HepG2 (cell line): ENCODE data around the gene PARP8. TPM values are rescaled to one million over a fixed set of nuclear protein-coding genes. Genes with fewer than 3 reads are reported as not detected.
"Not testable (repeated sequence)": the region's sequence is repeated elsewhere in the genome, so short reads cannot be mapped to it uniquely, and the experiment has no call there.

Source experiments
- ATAC-seq: fragments of 200-7000 bp; cut with Tn5 transposase; 3 replicates; pipeline ENCODE4 v1.9.1; 2020; ENCODE audit warnings: mild to moderate bottlenecking, moderate library complexity
- BruUV-seq: library from RNA; stranded (reverse); fragments of 400-500 nt; replicated peaks from 2 replicates; lab custom pipeline; 2021; lab: Mats Ljungman, UMichigan
- CTCF ChIA-PET: fragments of 300-600 bp; formaldehyde crosslinking; extraction: SDS; loops from one replicate; lab custom pipeline; 2021; ENCODE audit warnings: low total read pairs, inconsistent platforms, low intra/inter-chr PET ratio; lab: Yijun Ruan, JAX
- POLR2A ChIA-PET: fragments of 350-600 bp; sonication (Branson Sonifier 250); formaldehyde crosslinking; loops from one replicate; lab custom pipeline; 2020; ENCODE audit warnings: antibody characterized with exemption, inconsistent platforms; lab: Yijun Ruan, JAX
- DNase-seq: peaks from one replicate; pipeline ENCODE4 v3.0.0-alpha.2; 2015; ENCODE audit warnings: low spot score
- FAIRE-seq: peaks from 3 replicates; lab custom pipeline; 2011; peaks lifted over from hg19 to GRCh38; lab: Jason Lieb, UNC
- H2AFZ ChIP-seq: one replicate; pipeline ENCODE4 v1.6.1; 2011; ENCODE audit warnings: low read length, inconsistent platforms
- H3K27ac ChIP-seq: fragments of 300-600 bp; 3 replicates; pipeline ENCODE4 v1.8.0; 2011; ENCODE audit warnings: mixed run types, mild to moderate bottlenecking, mixed read lengths, low read length, inconsistent platforms; ENCODE audit not compliant: insufficient read depth; ENCODE audit errors: extremely low read length
- H3K27me3 ChIP-seq, 2 experiments: fragments of 200-600 bp in 1 of 2; 2 replicates in 1 of 2; 3 replicates in 1 of 2; pipeline versions ENCODE4 v1.6.0 to v1.8.0; 2011; ENCODE audit warnings: low read length in 2 of 2, mild to moderate bottlenecking in 2 of 2, moderate library complexity in 2 of 2, inconsistent platforms in 1 of 2; ENCODE audit not compliant: insufficient read depth in 2 of 2, control insufficient read depth in 1 of 2
- H3K36me3 ChIP-seq, 2 experiments: fragments of 200-600 bp in 1 of 2; replicated peaks in 1 of 2; 2 replicates in 1 of 2; 3 replicates in 1 of 2; pipeline versions ENCODE4 v1.5.1 to v1.8.0; 2011; ENCODE audit warnings: low read length in 2 of 2, inconsistent platforms in 1 of 2; ENCODE audit not compliant: insufficient read depth in 2 of 2, control insufficient read depth in 1 of 2
- H3K4me1 ChIP-seq: 2 replicates; pipeline ENCODE4 v1.5.1; 2012; ENCODE audit warnings: low read length, inconsistent platforms; ENCODE audit not compliant: insufficient read depth
- H3K4me2 ChIP-seq: 2 replicates; pipeline ENCODE4 v1.6.0; 2011; ENCODE audit warnings: low read depth, low read length, inconsistent platforms
- H3K4me3 ChIP-seq, 3 experiments: fragments of 200-600 bp in 1 of 3; sonication (generic), shearing (Covaris generic) in 1 of 3; replicated peaks in 1 of 3; 2 replicates each; pipeline ENCODE4 v1.5.1; 2011 to 2016; ENCODE audit warnings: low read length in 3 of 3, inconsistent platforms in 2 of 3, low read depth in 2 of 3, mild to moderate bottlenecking in 2 of 3, control low read depth in 1 of 3, mixed read lengths in 1 of 3; ENCODE audit not compliant: insufficient read depth in 1 of 3
- H3K79me2 ChIP-seq: one replicate; pipeline ENCODE4 v1.6.1; 2011; ENCODE audit warnings: low read length, inconsistent platforms; ENCODE audit not compliant: insufficient read depth
- H3K9ac ChIP-seq: 2 replicates; pipeline ENCODE4 v1.6.0; 2011; ENCODE audit warnings: mild to moderate bottlenecking, low read depth, low read length, inconsistent platforms; ENCODE audit not compliant: insufficient read depth
- H3K9me3 ChIP-seq: 2 replicates; pipeline ENCODE4 v1.5.1; 2012; ENCODE audit warnings: mild to moderate bottlenecking, low read length
- H4K20me1 ChIP-seq: 2 replicates; pipeline ENCODE4 v1.6.0; 2011; ENCODE audit warnings: inconsistent platforms, mild to moderate bottlenecking, low read length, moderate library complexity; ENCODE audit not compliant: insufficient read depth
- CCDC6 ChIP-seq: sonication (generic); formaldehyde crosslinking; IDR thresholded peaks from 2 replicates; pipeline ENCODE4 v1.8.1; 2022; ENCODE audit warnings: mild to moderate bottlenecking, missing genetic modification reagents, moderate library complexity
- MED8 ChIP-seq: sonication (generic); formaldehyde crosslinking; IDR thresholded peaks from 2 replicates; pipeline ENCODE4 v1.8.1; 2023; ENCODE audit warnings: mild to moderate bottlenecking, missing genetic modification reagents; ENCODE audit not compliant: insufficient replicate concordance
- ZNF143 ChIP-seq: sonication (generic); formaldehyde crosslinking; IDR thresholded peaks from 2 replicates; pipeline ENCODE4 v1.4.0; 2020; ENCODE audit warnings: missing genetic modification reagents
- ZNF263 ChIP-seq: sonication (generic); formaldehyde crosslinking; IDR thresholded peaks from 2 replicates; pipeline ENCODE4 v1.4.0; 2020; ENCODE audit warnings: missing genetic modification reagents
- ZNF264 ChIP-seq: sonication (generic); formaldehyde crosslinking; IDR thresholded peaks from 2 replicates; pipeline ENCODE4 v1.4.0; 2020; ENCODE audit warnings: missing genetic modification reagents
- ZNF343 ChIP-seq: sonication (generic); formaldehyde crosslinking; IDR thresholded peaks from 2 replicates; pipeline ENCODE4 v1.4.0; 2020; ENCODE audit warnings: mild to moderate bottlenecking, missing genetic modification reagents
- ZNF567 ChIP-seq: sonication (generic); formaldehyde crosslinking; IDR thresholded peaks from 2 replicates; pipeline ENCODE4 v1.8.1; 2023; ENCODE audit warnings: mild to moderate bottlenecking, missing genetic modification reagents, borderline replicate concordance
- ZNF850 ChIP-seq: sonication (generic); formaldehyde crosslinking; conservative IDR thresholded peaks from 2 replicates; pipeline ENCODE4 v1.9.0; 2021; ENCODE audit warnings: mild to moderate bottlenecking, missing genetic modification reagents
- WGBS: methylation state at CpG from one replicate; pipeline ENCODE4 v1.1.6; 2017; ENCODE audit warnings: low lambda C conversion rate; 5-methylcytosine and 5-hydroxymethylcytosine counted together
- in situ Hi-C: cut with HindIII; loops from 2 replicates; pipeline ENCODE4 v1.10.0; 2017; ENCODE audit warnings: low pct_unique_long_range_greater_than_20kb; ENCODE audit not compliant: extremely low pct_ligation_motif_present
- intact Hi-C: fragments of 100-400 bp; cut with micrococcal nuclease; formaldehyde crosslinking; loops from one replicate; pipeline ENCODE4 v1.10.0; 2022; ENCODE audit not compliant: unreplicated experiment
- polyA plus RNA-seq, 8 experiments: library from polyadenylated mRNA; depleted of rRNA in 3 of 8; stranded (reverse) in 7 of 8; unstranded in 1 of 8; fragments of >200 nt; fragmentation: Illumina TruSeq in 4 of 8; extraction: Trizol in 4 of 8; gene quantifications; 2 replicates each; pipeline versions ENCODE4 v1.2.1 to v1.2.3, GENCODE V29; 2011 to 2016; ENCODE audit warnings: low read depth in 4 of 8, missing spikeins in 1 of 8, mixed read lengths in 1 of 8; ENCODE audit not compliant: insufficient read depth in 1 of 8
- total RNA-seq, 5 experiments: library from RNA; depleted of rRNA; stranded (reverse); fragments of >200 nt; fragmentation: Illumina TruSeq; extraction: Trizol; gene quantifications; 2 replicates each; pipeline ENCODE4 v1.2.3, GENCODE V29; 2016; ENCODE audit warnings: low read depth in 1 of 5
- TF ChIP-seq, protein P1 (sequence below): sonication (generic); formaldehyde crosslinking; IDR thresholded peaks from 2 replicates; pipeline ENCODE4 v1.5.0; 2020; ENCODE audit warnings: missing genetic modification reagents
- TF ChIP-seq, protein P2 (sequence below): sonication (generic); formaldehyde crosslinking; IDR thresholded peaks from 2 replicates; pipeline ENCODE4 v1.4.0; 2020; ENCODE audit warnings: mild to moderate bottlenecking, missing genetic modification reagents

The PARP8 gene
- total and polyA plus RNA-seq, 2 of the 13 experiments (the other 11 are each of a cell fraction or from before 2014, with no cell fraction given) = 0.11 to 0.29 TPM

DNA sequence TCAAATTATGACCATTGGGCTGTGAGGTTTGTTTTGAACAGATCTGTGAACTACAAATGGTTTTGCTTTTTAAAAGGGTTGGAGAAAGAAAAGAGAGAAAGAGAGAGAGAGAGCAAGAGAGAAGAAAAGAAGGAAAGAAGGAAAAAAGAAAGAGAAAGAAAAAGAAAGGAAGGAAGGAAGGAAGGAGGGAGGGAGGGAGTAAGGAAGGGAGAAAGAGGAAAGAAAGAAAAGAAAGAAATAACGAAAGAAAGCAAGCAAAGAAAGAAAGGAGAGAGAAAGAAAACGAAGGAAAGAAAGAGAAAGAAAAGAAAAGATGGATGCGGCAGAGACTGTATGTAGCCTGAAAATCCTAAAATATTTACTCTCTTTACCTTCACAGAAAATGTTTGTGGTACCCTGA, 104.0 kb downstream of the PARP8 start:
- Histone ChIP-seq H3K4me3 (no peak overlapping the region), H3K36me3 (no peaks in the 10 kb centered on the region), H3K79me2 (no peaks in the 10 kb centered on the region), H3K9ac (no peak overlapping the region), H3K4me2 (no peak overlapping the region), H3K27me3 (no peaks in the 10 kb centered on the region), H3K27ac (no peak overlapping the region), H3K9me3 (peaks cover 6% of the 10 kb centered on the region), H3K4me1 (no peaks in the 10 kb centered on the region), H4K20me1 (no peaks in the 10 kb centered on the region), H2AFZ (no peak overlapping the region)
- DNase-seq = no peak
- FAIRE-seq = no peak
- BruUV-seq = no TSS peak
- ATAC-seq = no peak
- intact Hi-C loops = no loop called here
- no peak for TF ChIP-seq ZNF263 (CRISPR knock-in tag)
- TF ChIP-seq, protein P1, sequence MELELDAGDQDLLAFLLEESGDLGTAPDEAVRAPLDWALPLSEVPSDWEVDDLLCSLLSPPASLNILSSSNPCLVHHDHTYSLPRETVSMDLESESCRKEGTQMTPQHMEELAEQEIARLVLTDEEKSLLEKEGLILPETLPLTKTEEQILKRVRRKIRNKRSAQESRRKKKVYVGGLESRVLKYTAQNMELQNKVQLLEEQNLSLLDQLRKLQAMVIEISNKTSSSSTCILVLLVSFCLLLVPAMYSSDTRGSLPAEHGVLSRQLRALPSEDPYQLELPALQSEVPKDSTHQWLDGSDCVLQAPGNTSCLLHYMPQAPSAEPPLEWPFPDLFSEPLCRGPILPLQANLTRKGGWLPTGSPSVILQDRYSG (CRISPR knock-in tag) = no peak
- no peak for TF ChIP-seq ZNF264 (CRISPR knock-in tag)
- no peak for TF ChIP-seq ZNF343 (CRISPR knock-in tag)
- TF ChIP-seq ZNF567 (CRISPR knock-in tag) = no peak
- TF ChIP-seq ZNF850 (CRISPR knock-in tag) = no peak
- TF ChIP-seq, protein P2, sequence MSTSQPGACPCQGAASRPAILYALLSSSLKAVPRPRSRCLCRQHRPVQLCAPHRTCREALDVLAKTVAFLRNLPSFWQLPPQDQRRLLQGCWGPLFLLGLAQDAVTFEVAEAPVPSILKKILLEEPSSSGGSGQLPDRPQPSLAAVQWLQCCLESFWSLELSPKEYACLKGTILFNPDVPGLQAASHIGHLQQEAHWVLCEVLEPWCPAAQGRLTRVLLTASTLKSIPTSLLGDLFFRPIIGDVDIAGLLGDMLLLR (CRISPR knock-in tag) = no peak
- TF ChIP-seq ZNF143 (CRISPR knock-in tag) = no peak
- no peak for TF ChIP-seq CCDC6 (CRISPR knock-in tag)
- no peak for TF ChIP-seq MED8 (CRISPR knock-in tag)
- 2% methylated on average over 3 of the region's 3 CpGs for WGBS
- ChIA-PET POLR2A (no interaction called here), CTCF (no interaction called here)
- in situ Hi-C loops = no loop called here

DNA sequence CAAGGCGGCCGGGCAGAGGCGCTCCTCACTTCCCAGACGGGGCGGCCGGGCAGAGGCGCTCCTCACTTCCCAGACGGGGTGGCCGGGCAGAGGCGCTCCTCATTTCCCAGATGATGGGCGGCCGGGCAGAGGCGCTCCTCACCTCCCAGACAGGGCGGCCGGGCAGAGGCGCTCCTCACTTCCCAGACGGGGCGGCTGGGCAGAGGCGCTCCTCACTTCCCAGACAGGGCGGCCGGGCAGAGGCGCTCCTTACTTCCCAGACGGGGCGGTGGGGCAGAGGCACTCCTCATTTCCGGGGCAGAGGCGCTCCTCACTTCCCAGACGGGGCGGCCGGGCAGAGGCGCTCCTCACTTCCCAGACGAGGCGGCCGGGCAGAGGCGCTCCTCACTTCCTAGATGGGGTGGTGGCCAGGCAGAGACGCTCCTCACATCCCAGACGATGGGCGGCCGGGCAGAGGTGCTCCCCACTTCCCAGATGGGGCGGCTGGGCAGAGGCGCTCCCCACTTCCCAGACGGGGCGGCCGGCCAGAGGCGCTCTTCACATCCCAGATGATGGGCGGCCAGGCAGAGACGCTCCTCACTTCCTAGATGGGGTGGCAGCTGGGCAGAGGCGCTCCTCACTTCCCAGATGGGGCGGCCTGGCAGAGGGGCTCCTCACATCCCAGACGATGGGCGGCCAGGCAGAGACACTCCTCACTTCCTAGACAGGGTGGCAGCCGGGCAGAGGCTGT, 108.2 kb downstream of the PARP8 start:
- WGBS = 89% methylated on average over 10 of the region's 51 CpGs
- H3K27ac ChIP-seq, H3K4me3 ChIP-seq, in situ Hi-C loops, H3K4me2 ChIP-seq, H2AFZ ChIP-seq, BruUV-seq, FAIRE-seq, intact Hi-C loops, DNase-seq, H4K20me1 ChIP-seq, ATAC-seq, H3K27me3 ChIP-seq, CTCF ChIA-PET, POLR2A ChIA-PET, H3K36me3 ChIP-seq, H3K4me1 ChIP-seq, H3K9ac ChIP-seq, H3K79me2 ChIP-seq, H3K9me3 ChIP-seq: not testable (repeated sequence)
